Lower lobe of right lung (tissue), 2 donors: ENCODE results near the gene ITGA2. TPM values are rescaled to one million over a fixed set of nuclear protein-coding genes. Genes with fewer than 3 reads are reported as not detected.
A peak's percentile ranks its signal among the peaks of the same experiment; 100 is the strongest.

Experiments used
- ATAC-seq, 2 donors: fragments of 200-7000 bp; cut with Tn5 transposase; one replicate each; pipeline ENCODE4 v1.9.1; 2020 to 2022; ENCODE audit warnings: mild to moderate bottlenecking in 2 of 2, moderate library complexity in 2 of 2
- DNase-seq: peaks from one replicate; pipeline ENCODE4 v3.0.0-alpha.2; 2020
- H3K27ac ChIP-seq: fragments of 200-600 bp; one replicate; pipeline ENCODE4 v1.8.0; 2022
- H3K27me3 ChIP-seq: fragments of 200-600 bp; one replicate; pipeline ENCODE4 v1.8.0; 2022; ENCODE audit warnings: low read depth
- H3K36me3 ChIP-seq: fragments of 200-600 bp; one replicate; pipeline ENCODE4 v1.8.0; 2022; ENCODE audit warnings: mild to moderate bottlenecking
- H3K4me1 ChIP-seq: fragments of 200-600 bp; one replicate; pipeline ENCODE4 v1.8.0; 2022
- H3K4me3 ChIP-seq: fragments of 200-600 bp; one replicate; pipeline ENCODE4 v1.8.0; 2022; ENCODE audit warnings: mild to moderate bottlenecking
- H3K9me3 ChIP-seq: fragments of 200-600 bp; one replicate; pipeline ENCODE4 v1.8.0; 2022
- intact Hi-C: fragments of 100-400 bp; cut with DNase I; formaldehyde crosslinking; loops from one replicate; pipeline ENCODE4 v1.11.0; 2022
- total RNA-seq: library from RNA; stranded (reverse); fragmentation: NEBNext Ultra II Directional; extraction: Animal tissue kit (Norgen Biotek cat#: 25700); gene quantifications from one replicate; pipeline ENCODE4 v1.2.1, GENCODE V29; 2021
- TF ChIP-seq, protein P1 (sequence below): fragments of 200-600 bp; IDR thresholded peaks from one replicate; pipeline ENCODE4 v1.8.0; 2022; ENCODE audit warnings: antibody characterized with exemption, mild to moderate bottlenecking
- donor health status: DM: no; HTN: yes; CAD: no; lungs with severe emphysema.

ITGA2 gene
- total RNA-seq, 1 donor from 2014 or later = 7.4 TPM

DNA sequence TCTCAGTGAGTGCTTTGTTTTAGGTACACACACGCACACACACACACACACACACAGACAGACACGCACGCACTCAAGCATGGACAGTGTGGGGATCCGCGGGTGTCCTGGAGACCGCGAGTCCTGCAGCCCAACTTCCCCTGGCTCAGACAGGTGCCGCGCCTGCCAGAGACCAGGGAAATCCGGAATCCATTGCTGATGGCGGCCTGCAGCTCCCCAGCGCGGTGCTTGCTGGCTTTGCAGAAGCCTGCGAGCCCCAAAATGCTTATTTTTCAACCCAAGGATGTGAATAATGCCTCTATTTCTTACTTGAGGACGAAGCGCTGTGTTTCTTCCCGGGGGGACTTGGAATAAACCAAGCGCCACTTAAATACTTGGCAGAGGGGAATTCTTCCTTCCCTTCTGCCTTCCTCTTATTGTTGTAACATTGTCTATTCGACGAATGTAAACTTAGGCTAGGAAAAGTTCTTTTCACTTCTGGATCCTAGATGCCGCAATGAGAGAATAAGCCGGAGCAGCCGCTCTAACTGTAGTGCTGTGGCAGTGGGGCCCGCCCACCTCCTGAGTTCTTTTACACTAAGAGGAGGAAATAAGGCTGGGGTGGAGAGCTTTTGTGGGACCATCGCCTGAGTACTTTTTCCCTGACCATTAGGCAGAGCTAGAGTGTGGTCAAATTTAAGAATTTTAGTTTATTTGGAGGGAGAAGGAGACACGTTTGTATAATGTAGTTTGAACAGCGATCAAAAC is 802 bp downstream of the ITGA2 start:
- intact Hi-C loops = no loop called here
- peak; percentile 68 to 70 for ATAC-seq
- DNase-seq = peak; percentile 50
- H3K27me3 ChIP-seq = no peaks in the 10 kb centered on the region
- TF ChIP-seq, protein P1, sequence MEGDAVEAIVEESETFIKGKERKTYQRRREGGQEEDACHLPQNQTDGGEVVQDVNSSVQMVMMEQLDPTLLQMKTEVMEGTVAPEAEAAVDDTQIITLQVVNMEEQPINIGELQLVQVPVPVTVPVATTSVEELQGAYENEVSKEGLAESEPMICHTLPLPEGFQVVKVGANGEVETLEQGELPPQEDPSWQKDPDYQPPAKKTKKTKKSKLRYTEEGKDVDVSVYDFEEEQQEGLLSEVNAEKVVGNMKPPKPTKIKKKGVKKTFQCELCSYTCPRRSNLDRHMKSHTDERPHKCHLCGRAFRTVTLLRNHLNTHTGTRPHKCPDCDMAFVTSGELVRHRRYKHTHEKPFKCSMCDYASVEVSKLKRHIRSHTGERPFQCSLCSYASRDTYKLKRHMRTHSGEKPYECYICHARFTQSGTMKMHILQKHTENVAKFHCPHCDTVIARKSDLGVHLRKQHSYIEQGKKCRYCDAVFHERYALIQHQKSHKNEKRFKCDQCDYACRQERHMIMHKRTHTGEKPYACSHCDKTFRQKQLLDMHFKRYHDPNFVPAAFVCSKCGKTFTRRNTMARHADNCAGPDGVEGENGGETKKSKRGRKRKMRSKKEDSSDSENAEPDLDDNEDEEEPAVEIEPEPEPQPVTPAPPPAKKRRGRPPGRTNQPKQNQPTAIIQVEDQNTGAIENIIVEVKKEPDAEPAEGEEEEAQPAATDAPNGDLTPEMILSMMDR = no peak
- H3K9me3 ChIP-seq = no peaks in the 10 kb centered on the region
- peaks cover 13% of the 10 kb centered on the region for H3K4me1 ChIP-seq
- H3K27ac ChIP-seq = peak overlapping the region; percentile 76
- peak overlapping the region; percentile 79 for H3K4me3 ChIP-seq
- no peaks in the 10 kb centered on the region for H3K36me3 ChIP-seq

DNA sequence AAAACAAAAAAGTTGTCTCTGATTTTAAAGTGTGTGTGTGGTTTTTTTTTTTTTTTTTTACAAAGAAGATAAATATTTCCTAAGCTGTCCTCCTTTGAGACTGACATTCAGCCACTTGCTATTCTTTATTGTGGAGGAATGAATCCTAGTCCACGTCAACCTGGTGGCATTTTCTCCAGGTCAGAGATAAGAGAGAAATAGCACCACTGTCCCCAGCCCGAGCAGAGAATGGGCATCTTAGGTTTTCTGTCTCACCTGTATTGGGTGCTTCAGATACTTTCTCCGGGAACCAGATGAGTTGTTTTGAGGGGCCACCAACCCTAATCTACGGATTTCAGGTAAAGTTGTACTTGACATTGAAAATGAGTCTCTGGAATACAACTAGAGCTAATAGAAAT is 1.4 kb downstream of the ITGA2 start:
- no peaks in the 10 kb centered on the region for H3K36me3 ChIP-seq
- peak overlapping the region; percentile 7 for H3K27ac ChIP-seq
- H3K9me3 ChIP-seq = no peaks in the 10 kb centered on the region
- TF ChIP-seq, protein P1 = no peak
- intact Hi-C loops = no loop called here
- peaks cover 13% of the 10 kb centered on the region for H3K4me1 ChIP-seq
- ATAC-seq (no peak), DNase-seq (no peak)
- peak overlapping the region; percentile 79 for H3K4me3 ChIP-seq
- no peaks in the 10 kb centered on the region for H3K27me3 ChIP-seq

DNA sequence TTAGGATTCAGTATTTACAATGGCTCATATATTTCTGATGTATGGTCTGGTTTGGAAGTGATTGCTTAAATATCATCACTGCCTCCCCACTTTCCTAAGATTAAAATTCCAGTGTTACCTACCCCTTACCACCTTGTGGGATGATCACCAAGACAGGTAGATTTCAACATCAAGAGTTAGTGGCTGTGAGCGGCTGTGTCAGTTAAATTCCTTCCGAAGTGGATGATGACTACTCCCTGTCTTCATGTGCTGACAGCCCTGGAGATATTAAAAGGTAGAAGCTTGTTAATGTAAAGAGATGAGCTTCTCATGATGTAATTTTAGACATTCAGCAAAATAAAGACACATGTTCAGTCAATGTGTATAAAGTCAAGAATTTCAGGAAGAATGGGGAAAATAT is 4.2 kb downstream of the ITGA2 start:
- Histone ChIP-seq H3K9me3 (no peaks in the 10 kb centered on the region), H3K27me3 (no peaks in the 10 kb centered on the region), H3K36me3 (no peaks in the 10 kb centered on the region), H3K4me1 (peaks cover 5% of the 10 kb centered on the region), H3K27ac (no peak overlapping the region), H3K4me3 (no peak overlapping the region)
- intact Hi-C loops = no loop called here
- TF ChIP-seq, protein P1 = no peak
- ATAC-seq = no peak
- no peak for DNase-seq

DNA sequence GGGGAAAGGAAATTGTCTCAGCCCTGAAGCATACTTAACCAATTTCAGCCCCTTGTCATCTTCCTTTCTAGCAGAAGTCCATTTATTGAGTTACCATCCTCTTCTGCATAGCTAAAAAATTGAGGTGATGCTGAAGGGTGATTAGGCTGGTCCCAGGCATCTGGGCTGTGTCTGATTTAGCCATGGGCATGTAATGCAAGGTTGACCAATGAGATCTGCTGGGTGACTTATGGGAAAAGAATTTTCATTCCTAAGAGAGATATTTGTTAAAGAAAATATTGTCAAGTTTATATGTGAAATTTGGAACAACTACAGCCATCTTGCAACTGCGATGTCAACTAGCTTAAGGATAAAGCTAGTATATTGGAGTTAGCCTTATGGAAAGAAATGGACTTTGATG is 5.1 kb downstream of the ITGA2 start:
- Histone ChIP-seq H3K4me1 (no peaks in the 10 kb centered on the region), H3K27me3 (no peaks in the 10 kb centered on the region), H3K36me3 (no peaks in the 10 kb centered on the region), H3K27ac (no peak overlapping the region), H3K4me3 (no peak overlapping the region), H3K9me3 (no peaks in the 10 kb centered on the region)
- ATAC-seq (no peak), DNase-seq (no peak)
- TF ChIP-seq, protein P1 = no peak
- intact Hi-C loops = no loop called here

DNA sequence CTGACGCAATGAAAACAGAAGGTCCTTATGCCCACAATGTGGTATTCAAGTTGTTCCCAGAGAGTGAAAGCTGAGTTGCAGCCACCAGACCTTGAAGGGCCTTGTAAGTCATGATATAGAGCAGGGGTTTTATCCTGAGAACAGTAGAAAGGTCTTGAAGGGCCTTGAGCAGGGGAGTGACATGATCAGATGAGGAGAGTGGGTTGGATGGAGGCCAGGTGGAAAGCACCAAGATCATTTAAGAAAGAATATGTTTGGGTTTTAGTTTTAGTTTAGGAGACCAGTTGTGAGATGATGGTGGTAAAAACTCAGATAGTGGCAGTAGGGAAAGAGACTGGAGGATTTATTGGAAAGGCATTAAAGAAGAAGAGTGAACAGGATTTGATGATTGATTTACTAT is 5.9 kb downstream of the ITGA2 start:
- DNase-seq = no peak
- Histone ChIP-seq H3K4me3 (no peak overlapping the region), H3K27ac (no peak overlapping the region), H3K27me3 (no peaks in the 10 kb centered on the region), H3K9me3 (no peaks in the 10 kb centered on the region), H3K36me3 (no peaks in the 10 kb centered on the region), H3K4me1 (no peaks in the 10 kb centered on the region)
- intact Hi-C loops = no loop called here
- TF ChIP-seq, protein P1 = no peak
- ATAC-seq = no peak
